SK-N-SH treated with all-trans-retinoic acid at 6 μM for 48 hours (cell line): ENCODE data around the gene CHD1.

Source experiments
- ARNTL ChIP-seq: fragments of 450-650 bp; formaldehyde crosslinking; IDR thresholded peaks from 2 replicates; pipeline ENCODE4 v1.5.0; 2020; ENCODE audit warnings: low read depth, mild to moderate bottlenecking, moderate library complexity, borderline replicate concordance
- BACH2 ChIP-seq: fragments of 250-450 bp; sonication (Bioruptor Pico); IDR thresholded peaks from 2 replicates; pipeline ENCODE4 v1.9.0; 2021; ENCODE audit warnings: mild to moderate bottlenecking, borderline replicate concordance
- GLIS3 ChIP-seq: fragments of 250-450 bp; sonication (Bioruptor Pico); IDR thresholded peaks from 2 replicates; pipeline ENCODE4 v1.5.0; 2020; ENCODE audit warnings: mild to moderate bottlenecking, moderate library complexity
- PATZ1 ChIP-seq: fragments of 250-450 bp; sonication (Bioruptor Pico); IDR thresholded peaks from 2 replicates; pipeline ENCODE4 v1.8.0; 2020; ENCODE audit warnings: mild to moderate bottlenecking, moderate library complexity, borderline replicate concordance
- RARB ChIP-seq: fragments of 250-450 bp; sonication (Bioruptor Pico); IDR thresholded peaks from 2 replicates; pipeline ENCODE4 v1.8.0; 2021; ENCODE audit warnings: mild to moderate bottlenecking, moderate library complexity
- SNAI2 ChIP-seq: fragments of 250-450 bp; sonication (Bioruptor Pico); IDR thresholded peaks from 2 replicates; pipeline ENCODE4 v1.5.0; 2020; ENCODE audit warnings: mild to moderate bottlenecking, moderate library complexity
- TCF4 ChIP-seq: fragments of 250-450 bp; sonication (Bioruptor Pico); IDR thresholded peaks from 2 replicates; pipeline ENCODE4 v1.8.0; 2021; ENCODE audit warnings: mild to moderate bottlenecking, moderate library complexity, borderline replicate concordance
- TSHZ2 ChIP-seq: fragments of 250-450 bp; sonication (Bioruptor Pico); IDR thresholded peaks from 2 replicates; pipeline ENCODE4 v1.5.0; 2020; ENCODE audit warnings: mild to moderate bottlenecking, moderate library complexity
- ZC3H10 ChIP-seq: fragments of 250-450 bp; sonication (Bioruptor Pico); IDR thresholded peaks from 2 replicates; pipeline ENCODE4 v1.5.1; 2021; ENCODE audit warnings: mild to moderate bottlenecking, moderate library complexity
- ZFP3 ChIP-seq: fragments of 250-450 bp; sonication (Bioruptor Pico); IDR thresholded peaks from 2 replicates; pipeline ENCODE4 v1.5.0; 2020; ENCODE audit warnings: mild to moderate bottlenecking, moderate library complexity
- ZFP30 ChIP-seq: fragments of 450-650 bp; formaldehyde crosslinking; IDR thresholded peaks from 2 replicates; pipeline ENCODE4 v1.5.0; 2022; ENCODE audit warnings: mild to moderate bottlenecking, moderate library complexity
- ZNF565 ChIP-seq: fragments of 450-650 bp; formaldehyde crosslinking; conservative IDR thresholded peaks from 2 replicates; pipeline ENCODE4 v1.5.0; 2020; ENCODE audit warnings: low read depth, mild to moderate bottlenecking, moderate library complexity
- ZNF8 ChIP-seq: fragments of 450-650 bp; formaldehyde crosslinking; IDR thresholded peaks from 2 replicates; pipeline ENCODE4 v1.5.0; 2020; ENCODE audit warnings: mild to moderate bottlenecking, moderate library complexity

GRCh38 chr5:98927989-98928872 lies 576 bp downstream of the CHD1 start:
- no peak for TF ChIP-seq BACH2 (CRISPR knock-in tag)
- no peak for TF ChIP-seq GLIS3
- TF ChIP-seq ZFP3 (CRISPR knock-in tag): peak; percentile 94
- TF ChIP-seq ZNF8 (CRISPR knock-in tag): no peak
- TF ChIP-seq TSHZ2 (CRISPR knock-in tag): no peak
- TF ChIP-seq ZNF565 (CRISPR knock-in tag): no peak
- no peak for TF ChIP-seq PATZ1 (CRISPR knock-in tag)
- TF ChIP-seq SNAI2 (CRISPR knock-in tag): no peak
- TF ChIP-seq TCF4 (CRISPR knock-in tag): no peak
- no peak for TF ChIP-seq ZC3H10 (CRISPR knock-in tag)
- TF ChIP-seq ZFP30: no peak
- no peak for TF ChIP-seq RARB (CRISPR knock-in tag)
- no peak for TF ChIP-seq ARNTL
